Skeletal muscle tissue (tissue), 4 donors: ENCODE data around the gene CANX. TPM values are rescaled to one million over a fixed set of nuclear protein-coding genes. Genes with fewer than 3 reads are reported as not detected.

Experiments
- H3K27ac ChIP-seq: one replicate; pipeline ENCODE4 v1.7.0; 2013; ENCODE audit warnings: mild to moderate bottlenecking, low read depth, low read length, inconsistent platforms
- H3K27me3 ChIP-seq, 3 donors: one replicate each; pipeline ENCODE4 v1.7.0; 2013; ENCODE audit warnings: low read length in 3 of 3; ENCODE audit not compliant: control insufficient read depth in 3 of 3, insufficient read depth in 3 of 3
- H3K36me3 ChIP-seq, 3 donors: one replicate each; pipeline ENCODE4 v1.7.0; 2013; ENCODE audit warnings: low read length in 3 of 3; ENCODE audit not compliant: control insufficient read depth in 3 of 3, insufficient read depth in 3 of 3
- H3K4me1 ChIP-seq, 3 donors: one replicate each; pipeline ENCODE4 v1.7.0; 2013; ENCODE audit warnings: low read length in 3 of 3, mild to moderate bottlenecking in 3 of 3; ENCODE audit not compliant: control insufficient read depth in 3 of 3, insufficient read depth in 3 of 3
- H3K4me3 ChIP-seq, 3 donors: one replicate each; pipeline ENCODE4 v1.7.0; 2013; ENCODE audit warnings: low read length in 3 of 3
- H3K9ac ChIP-seq, 3 donors: one replicate each; pipeline ENCODE4 v1.7.0; 2013; ENCODE audit warnings: low read length in 3 of 3, mild to moderate bottlenecking in 3 of 3, moderate library complexity in 2 of 3, low read depth in 1 of 3
- H3K9me3 ChIP-seq, 3 donors: one replicate each; pipeline ENCODE4 v1.7.0; 2013; ENCODE audit warnings: low read length in 3 of 3; ENCODE audit not compliant: control insufficient read depth in 3 of 3
- total RNA-seq: library from RNA; depleted of rRNA; stranded (reverse); fragments of >200 nt; gene quantifications from one replicate; pipeline ENCODE4 v1.2.3, GENCODE V29; 2014
- donor health status: Osteomylitis.

Gene CANX
- total RNA-seq, 1 donor from 2014 or later, result 259 TPM

GRCh38 chr5:179699616-179700237 lies 960 bp downstream of the CANX start:
- H3K9me3 ChIP-seq, result no peaks in the 10 kb centered on the region
- peak overlapping the region; percentile 97 for H3K27ac ChIP-seq
- H3K9ac ChIP-seq, result peak overlapping the region; percentile 92 to 98 (median 95)
- H3K36me3 ChIP-seq, result no peaks in the 10 kb centered on the region
- H3K4me1 ChIP-seq, result peaks cover 13 to 32% (median 21%) of the 10 kb centered on the region in 3 donors
- peak overlapping the region; percentile 71 to 93 (median 73) for H3K4me3 ChIP-seq
- no peaks in the 10 kb centered on the region for H3K27me3 ChIP-seq

- peak overlapping the region in 2 of 3 donors; percentile 92 to 98 for H3K9ac ChIP-seq
- peak overlapping the region; percentile 14 to 93 (median 71) for H3K4me3 ChIP-seq
- H3K36me3 ChIP-seq, result no peaks in the 10 kb centered on the region
- no peaks in the 10 kb centered on the region for H3K27me3 ChIP-seq
- peaks cover 13 to 32% (median 21%) of the 10 kb centered on the region in 3 donors for H3K4me1 ChIP-seq
- H3K9me3 ChIP-seq, result no peaks in the 10 kb centered on the region
- H3K27ac ChIP-seq, result no peak overlapping the region
Measured at GRCh38 chr5:179700401-179700918, 1.7 kb downstream of the CANX start.

GRCh38 chr5:179716286-179716685 lies 17.5 kb downstream of the CANX start:
- H3K27me3 ChIP-seq, result no peaks in the 10 kb centered on the region
- H3K36me3 ChIP-seq, result peaks cover 43 to 65% (median 46%) of the 10 kb centered on the region in 3 donors
- H3K9me3 ChIP-seq, result no peaks in the 10 kb centered on the region
- no peak overlapping the region for H3K9ac ChIP-seq
- H3K27ac ChIP-seq, result no peak overlapping the region
- H3K4me3 ChIP-seq, result no peak overlapping the region
- H3K4me1 ChIP-seq, result no peaks in the 10 kb centered on the region

GRCh38 chr5:179720222-179720621 lies 21.5 kb downstream of the CANX start:
- Histone ChIP-seq H3K27ac (no peak overlapping the region), H3K36me3 (peaks cover 53 to 73% (median 67%) of the 10 kb centered on the region in 3 donors), H3K27me3 (no peaks in the 10 kb centered on the region), H3K4me3 (no peak overlapping the region), H3K9me3 (no peaks in the 10 kb centered on the region), H3K4me1 (peaks cover 7 to 12% (median 8%) of the 10 kb centered on the region in 3 donors), H3K9ac (no peak overlapping the region)

GRCh38 chr5:179724163-179724562 lies 25.4 kb downstream of the CANX start:
- Histone ChIP-seq H3K9me3 (no peaks in the 10 kb centered on the region), H3K9ac (peak overlapping the region in 1 of 3 donors; percentile 0), H3K27me3 (no peaks in the 10 kb centered on the region), H3K36me3 (peaks cover 56 to 70% (median 70%) of the 10 kb centered on the region in 3 donors), H3K4me3 (no peak overlapping the region), H3K27ac (peak overlapping the region; percentile 13), H3K4me1 (peaks cover 7 to 12% (median 8%) of the 10 kb centered on the region in 3 donors)

GRCh38 chr5:179727106-179727505 lies 28.3 kb downstream of the CANX start:
- no peak overlapping the region for H3K4me3 ChIP-seq
- H3K27ac ChIP-seq, result no peak overlapping the region
- peaks cover 8 to 12% (median 11%) of the 10 kb centered on the region in 3 donors for H3K4me1 ChIP-seq
- H3K9me3 ChIP-seq, result no peaks in the 10 kb centered on the region
- H3K27me3 ChIP-seq, result no peaks in the 10 kb centered on the region
- no peak overlapping the region for H3K9ac ChIP-seq
- peaks cover 42 to 59% (median 49%) of the 10 kb centered on the region in 3 donors for H3K36me3 ChIP-seq

GRCh38 chr5:179729303-179729702 lies 30.5 kb downstream of the CANX start:
- no peak overlapping the region for H3K4me3 ChIP-seq
- no peaks in the 10 kb centered on the region for H3K9me3 ChIP-seq
- peaks cover 10 to 21% (median 17%) of the 10 kb centered on the region in 3 donors for H3K4me1 ChIP-seq
- no peak overlapping the region for H3K27ac ChIP-seq
- peaks cover 31 to 40% (median 39%) of the 10 kb centered on the region in 3 donors for H3K36me3 ChIP-seq
- H3K9ac ChIP-seq, result no peak overlapping the region
- no peaks in the 10 kb centered on the region for H3K27me3 ChIP-seq

- no peak overlapping the region for H3K27ac ChIP-seq
Measured at GRCh38 chr5:179729727-179730126, 31.0 kb downstream of the CANX start.

GRCh38 chr5:179730356-179730755 lies 31.6 kb downstream of the CANX start:
- H3K9me3 ChIP-seq, result no peaks in the 10 kb centered on the region
- no peak overlapping the region for H3K27ac ChIP-seq
- H3K36me3 ChIP-seq, result peaks cover 25 to 32% (median 30%) of the 10 kb centered on the region in 3 donors

More at GRCh38 chr5:179729727-179730126, 31.0 kb downstream of the CANX start:
- H3K4me3 ChIP-seq, result no peak overlapping the region
- H3K27me3 ChIP-seq, result no peaks in the 10 kb centered on the region
- no peaks in the 10 kb centered on the region for H3K9me3 ChIP-seq
- H3K4me1 ChIP-seq, result peaks cover 10 to 21% (median 17%) of the 10 kb centered on the region in 3 donors
- H3K9ac ChIP-seq, result no peak overlapping the region
- H3K36me3 ChIP-seq, result peaks cover 28 to 36% (median 35%) of the 10 kb centered on the region in 3 donors

GRCh38 chr5:179730852-179731251 lies 32.1 kb downstream of the CANX start:
- Histone ChIP-seq H3K9ac (no peak overlapping the region), H3K27me3 (no peaks in the 10 kb centered on the region), H3K4me3 (no peak overlapping the region), H3K4me1 (peaks cover 9 to 22% (median 17%) of the 10 kb centered on the region in 3 donors), H3K9me3 (no peaks in the 10 kb centered on the region), H3K36me3 (peaks cover 25 to 32% (median 30%) of the 10 kb centered on the region in 3 donors), H3K27ac (no peak overlapping the region)

More at GRCh38 chr5:179730356-179730755, 31.6 kb downstream of the CANX start:
- Histone ChIP-seq H3K27me3 (no peaks in the 10 kb centered on the region), H3K9ac (no peak overlapping the region), H3K4me3 (no peak overlapping the region), H3K4me1 (peaks cover 9 to 19% (median 16%) of the 10 kb centered on the region in 3 donors)
